ENCODE results near the gene PGGT1B.
A peak's percentile ranks its signal among the peaks of the same experiment; 100 is the strongest.

The PGGT1B gene

GRCh38 chr5:115168829-115169486 is 93.7 kb downstream of the PGGT1B start:
- Histone ChIP-seq H3K36me3 (replicated peaks; ENCODE audit: low read depth, low read length) (peaks cover 39% of the 10 kb centered on the region), H3K4me1 (ENCODE audit: low read length) (peaks cover 13% of the 10 kb centered on the region), H3K4me3 (ENCODE audit: low read length) (peak overlapping the region; percentile 91), H3K27ac (ENCODE audit: low read length) (peak overlapping the region; percentile 73), H3K9me3 (ENCODE audit: insufficient read depth, low read length) (0 out of 2 replicates have a peak, but pooled peaks cover 10% of the 10 kb centered on the region), H3K79me2 (ENCODE audit: low read length) (peaks cover 52% of the 10 kb centered on the region), H2AFZ (ENCODE audit: low read depth, low read length) (no peak overlapping the region; the same call in 1 of the 2 replicates), H3K9ac (ENCODE audit: low read length) (peak overlapping the region; percentile 79), H4K20me1 (ENCODE audit: insufficient read depth, low read length) (no peaks in the 10 kb centered on the region), H3K27me3 (ENCODE audit: low read depth, low read length) (no peaks in the 10 kb centered on the region), H3K4me2 (ENCODE audit: low read length) (peak overlapping the region; percentile 82)
- TF ChIP-seq EZH2phosphoT487 (IDR thresholded peaks at IDR 0.05; ENCODE audit: low read depth) = no peak
- TF ChIP-seq, protein P1, sequence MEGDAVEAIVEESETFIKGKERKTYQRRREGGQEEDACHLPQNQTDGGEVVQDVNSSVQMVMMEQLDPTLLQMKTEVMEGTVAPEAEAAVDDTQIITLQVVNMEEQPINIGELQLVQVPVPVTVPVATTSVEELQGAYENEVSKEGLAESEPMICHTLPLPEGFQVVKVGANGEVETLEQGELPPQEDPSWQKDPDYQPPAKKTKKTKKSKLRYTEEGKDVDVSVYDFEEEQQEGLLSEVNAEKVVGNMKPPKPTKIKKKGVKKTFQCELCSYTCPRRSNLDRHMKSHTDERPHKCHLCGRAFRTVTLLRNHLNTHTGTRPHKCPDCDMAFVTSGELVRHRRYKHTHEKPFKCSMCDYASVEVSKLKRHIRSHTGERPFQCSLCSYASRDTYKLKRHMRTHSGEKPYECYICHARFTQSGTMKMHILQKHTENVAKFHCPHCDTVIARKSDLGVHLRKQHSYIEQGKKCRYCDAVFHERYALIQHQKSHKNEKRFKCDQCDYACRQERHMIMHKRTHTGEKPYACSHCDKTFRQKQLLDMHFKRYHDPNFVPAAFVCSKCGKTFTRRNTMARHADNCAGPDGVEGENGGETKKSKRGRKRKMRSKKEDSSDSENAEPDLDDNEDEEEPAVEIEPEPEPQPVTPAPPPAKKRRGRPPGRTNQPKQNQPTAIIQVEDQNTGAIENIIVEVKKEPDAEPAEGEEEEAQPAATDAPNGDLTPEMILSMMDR (IDR thresholded peaks at IDR 0.05; ENCODE audit: low read depth, low read length) = no peak

GRCh38 chr5:115166744-115167393 is 95.8 kb downstream of the PGGT1B start:
- Histone ChIP-seq H3K4me1 (ENCODE audit: low read length) (peaks cover 13% of the 10 kb centered on the region), H3K4me3 (ENCODE audit: low read length) (no peak overlapping the region), H3K27ac (ENCODE audit: low read length) (no peak overlapping the region), H3K79me2 (ENCODE audit: low read length) (peaks cover 58% of the 10 kb centered on the region), H2AFZ (ENCODE audit: low read depth, low read length) (no peak overlapping the region), H3K9me3 (ENCODE audit: insufficient read depth, low read length) (0 out of 2 replicates have a peak, but pooled peaks cover 10% of the 10 kb centered on the region), H3K36me3 (replicated peaks; ENCODE audit: low read depth, low read length) (peaks cover 53% of the 10 kb centered on the region), H3K27me3 (ENCODE audit: low read depth, low read length) (no peaks in the 10 kb centered on the region), H4K20me1 (ENCODE audit: insufficient read depth, low read length) (no peaks in the 10 kb centered on the region), H3K9ac (ENCODE audit: low read length) (no peak overlapping the region), H3K4me2 (ENCODE audit: low read length) (no peak overlapping the region)
- TF ChIP-seq EZH2phosphoT487 (IDR thresholded peaks at IDR 0.05; ENCODE audit: low read depth) = no peak
- TF ChIP-seq, protein P1 (IDR thresholded peaks at IDR 0.05; ENCODE audit: low read depth, low read length) = no peak

- Histone ChIP-seq H3K9me3 (ENCODE audit: insufficient read depth, low read length) (0 out of 2 replicates have a peak, but pooled peaks cover 10% of the 10 kb centered on the region), H3K9ac (ENCODE audit: low read length) (no peak overlapping the region), H3K27me3 (ENCODE audit: low read depth, low read length) (no peaks in the 10 kb centered on the region), H2AFZ (ENCODE audit: low read depth, low read length) (no peak overlapping the region), H3K79me2 (ENCODE audit: low read length) (peaks cover 58% of the 10 kb centered on the region), H3K4me2 (ENCODE audit: low read length) (no peak overlapping the region), H4K20me1 (ENCODE audit: insufficient read depth, low read length) (no peaks in the 10 kb centered on the region), H3K4me1 (ENCODE audit: low read length) (peaks cover 7% of the 10 kb centered on the region), H3K27ac (ENCODE audit: low read length) (no peak overlapping the region), H3K4me3 (ENCODE audit: low read length) (no peak overlapping the region), H3K36me3 (replicated peaks; ENCODE audit: low read depth, low read length) (peaks cover 59% of the 10 kb centered on the region)
- TF ChIP-seq, protein P1 (IDR thresholded peaks at IDR 0.05; ENCODE audit: low read depth, low read length) = no peak
- TF ChIP-seq EZH2phosphoT487 (IDR thresholded peaks at IDR 0.05; ENCODE audit: low read depth) = no peak
Measured at GRCh38 chr5:115165790-115166189, 96.9 kb downstream of the PGGT1B start.

DNA sequence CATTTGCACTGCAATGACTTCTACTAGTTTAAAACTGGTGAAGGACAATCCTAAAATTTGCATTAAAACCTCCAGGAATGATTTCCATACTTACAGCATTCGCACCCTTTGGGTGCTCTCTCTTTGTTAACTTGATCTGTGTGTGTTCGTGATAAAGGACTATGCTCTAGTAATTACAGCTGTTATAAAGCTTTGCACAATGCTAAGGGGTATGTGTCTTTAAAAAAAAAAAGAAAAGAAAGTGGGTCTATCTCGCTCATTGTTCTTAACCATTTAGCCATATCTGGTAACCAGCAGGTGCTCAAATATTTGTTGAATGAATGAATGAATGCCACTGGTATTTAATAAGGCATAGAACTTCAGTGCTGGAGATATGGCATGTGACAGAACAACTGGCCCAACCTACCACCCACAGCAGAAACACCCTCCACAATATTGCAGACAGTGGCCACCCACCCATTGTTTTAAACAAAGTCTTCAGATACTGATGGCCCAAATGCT is 101.7 kb downstream of the PGGT1B start:
- H3K36me3 ChIP-seq (replicated peaks; ENCODE audit: low read depth, low read length) = peaks cover 39% of the 10 kb centered on the region
- H2AFZ ChIP-seq (ENCODE audit: low read depth, low read length) = no peak overlapping the region
- TF ChIP-seq, protein P1 (IDR thresholded peaks at IDR 0.05; ENCODE audit: low read depth, low read length) = no peak
- no peak for TF ChIP-seq EZH2phosphoT487 (IDR thresholded peaks at IDR 0.05; ENCODE audit: low read depth)
- H3K27ac ChIP-seq (ENCODE audit: low read length) = no peak overlapping the region
- 0 out of 2 replicates have a peak, but pooled peaks cover under 1% of the 10 kb centered on the region for H3K9me3 ChIP-seq (ENCODE audit: insufficient read depth, low read length)
- H3K9ac ChIP-seq (ENCODE audit: low read length) = no peak overlapping the region
- H3K27me3 ChIP-seq (ENCODE audit: low read depth, low read length) = no peaks in the 10 kb centered on the region
- H3K79me2 ChIP-seq (ENCODE audit: low read length) = peaks cover 26% of the 10 kb centered on the region
- no peak overlapping the region for H3K4me3 ChIP-seq (ENCODE audit: low read length)
- H3K4me1 ChIP-seq (ENCODE audit: low read length) = no peaks in the 10 kb centered on the region
- H4K20me1 ChIP-seq (ENCODE audit: insufficient read depth, low read length) = no peaks in the 10 kb centered on the region
- no peak overlapping the region for H3K4me2 ChIP-seq (ENCODE audit: low read length)

Data from OCI-LY3 (cell line).